HCT116 (cell line): Measurements from ENCODE around the gene CIBAR2. TPM values are rescaled to one million over a fixed set of nuclear protein-coding genes. Genes with fewer than 3 reads are reported as not detected.

Experiments used
- ATAC-seq: fragments of 200-7000 bp; cut with Tn5 transposase; 2 replicates; pipeline ENCODE4 v1.9.1; 2020; ENCODE audit warnings: mild to moderate bottlenecking, moderate library complexity
- BruUV-seq: library from RNA; stranded (reverse); fragments of 400-500 nt; replicated peaks from 2 replicates; lab custom pipeline; 2021; lab: Mats Ljungman, UMichigan
- CTCF ChIA-PET: fragments of 300-600 bp; sonication (Branson Sonifier 250); formaldehyde crosslinking; loops from one replicate; lab custom pipeline; 2021; ENCODE audit warnings: antibody characterized with exemption; lab: Charles Lee
- POLR2A ChIA-PET: fragments of 300-600, 350-600 bp; sonication (Branson Sonifier 250); formaldehyde crosslinking; loops from one replicate; lab custom pipeline; 2021; ENCODE audit warnings: antibody characterized with exemption; lab: Charles Lee
- RAD21 ChIA-PET, 2 experiments: fragments of 300-600 bp; sonication (Branson Sonifier 250); formaldehyde crosslinking; loops; one replicate each; lab custom pipeline; 2023; ENCODE audit warnings: low total read pairs in 2 of 2; ENCODE audit not compliant: uncharacterized antibody in 2 of 2, unreplicated experiment in 2 of 2, low non-redundant PET in 1 of 2; lab: Charles Lee
- DNase-seq: peaks from one replicate; pipeline ENCODE4 v3.0.0-alpha.2; 2010; ENCODE audit warnings: low read depth, low spot score
- H2AFZ ChIP-seq: fragments of 200-600 bp; shearing (Covaris generic), sonication (generic); 2 replicates; pipeline ENCODE4 v1.6.1; 2017; ENCODE audit warnings: low read depth, mixed run types, mixed read lengths, antibody characterized with exemption, low read length; ENCODE audit not compliant: poor library complexity, severe bottlenecking
- H3K27ac ChIP-seq: 2 replicates; pipeline ENCODE4 v1.5.1; 2012; ENCODE audit warnings: low read depth, low read length
- H3K27me3 ChIP-seq: fragments of 200-600 bp; sonication (generic); 2 replicates; pipeline ENCODE4 v1.6.1; 2016; ENCODE audit warnings: mixed run types, low read length, mixed read lengths; ENCODE audit not compliant: insufficient read depth
- H3K36me3 ChIP-seq, 2 experiments: fragments of 200-500 bp in 1 of 2; fragments of 200-600 bp in 1 of 2; sonication (Bioruptor generic) in 1 of 2; sonication (generic) in 1 of 2; 2 replicates each; pipeline versions ENCODE4 v1.5.1 to v1.6.1; 2014 to 2016; ENCODE audit warnings: low read length in 2 of 2, inconsistent platforms in 1 of 2, mixed read lengths in 1 of 2, mixed run types in 1 of 2; ENCODE audit not compliant: insufficient read depth in 2 of 2, control insufficient read depth in 1 of 2
- H3K4me1 ChIP-seq, 2 experiments: fragments of 200-600 bp in 1 of 2; sonication (generic) in 1 of 2; 2 replicates each; pipeline versions ENCODE4 v1.5.1 to v1.6.1; 2012 to 2017; ENCODE audit warnings: low read length in 2 of 2, inconsistent platforms in 1 of 2, mild to moderate bottlenecking in 1 of 2, mixed read lengths in 1 of 2, mixed run types in 1 of 2, moderate library complexity in 1 of 2; ENCODE audit not compliant: insufficient read depth in 2 of 2, control insufficient read depth in 1 of 2
- H3K4me2 ChIP-seq: fragments of 200-600 bp; sonication (generic); 2 replicates; pipeline ENCODE4 v1.6.1; 2017; ENCODE audit warnings: mixed run types, low read length, mixed read lengths
- H3K4me3 ChIP-seq, 2 experiments: fragments of 200-600 bp in 1 of 2; sonication (generic) in 1 of 2; replicated peaks in 1 of 2; 2 replicates each; pipeline ENCODE4 v1.5.1; 2011 to 2016; ENCODE audit warnings: low read length in 2 of 2, control low read depth in 1 of 2, low read depth in 1 of 2, mild to moderate bottlenecking in 1 of 2, mixed read lengths in 1 of 2, mixed run types in 1 of 2
- H3K79me2 ChIP-seq: fragments of 200-600 bp; sonication (generic); 2 replicates; pipeline ENCODE4 v1.6.1; 2017; ENCODE audit warnings: mild to moderate bottlenecking, mixed run types, low read length, moderate library complexity, mixed read lengths; ENCODE audit not compliant: insufficient read depth
- H3K9ac ChIP-seq: fragments of 200-600 bp; sonication (generic); 2 replicates; pipeline ENCODE4 v1.6.1; 2016; ENCODE audit warnings: low read length, mixed read lengths
- H3K9me2 ChIP-seq: fragments of 200-600 bp; sonication (generic), shearing (Covaris generic); 2 replicates; pipeline ENCODE4 v1.6.1; 2017; ENCODE audit warnings: mixed run types, mild to moderate bottlenecking, moderate library complexity; ENCODE audit not compliant: insufficient read depth
- H3K9me3 ChIP-seq, 2 experiments: fragments of 200-500 bp in 1 of 2; fragments of 200-600 bp in 1 of 2; sonication (Bioruptor generic) in 1 of 2; sonication (generic) in 1 of 2; 2 replicates each; pipeline ENCODE4 v1.6.1; 2014 to 2017; ENCODE audit warnings: low read length in 2 of 2, mixed read lengths in 2 of 2, inconsistent platforms in 1 of 2, low read depth in 1 of 2, mild to moderate bottlenecking in 1 of 2, mixed run types in 1 of 2, moderate library complexity in 1 of 2; ENCODE audit not compliant: control insufficient read depth in 1 of 2, insufficient read depth in 1 of 2
- H4K20me1 ChIP-seq: fragments of 200-600 bp; sonication (generic), shearing (Covaris generic); 2 replicates; pipeline ENCODE4 v1.6.1; 2017; ENCODE audit warnings: mixed run types, mild to moderate bottlenecking, moderate library complexity; ENCODE audit not compliant: insufficient read depth
- CBX3 ChIP-seq: IDR thresholded peaks from 2 replicates; pipeline ENCODE4 v1.6.1; 2012; ENCODE audit warnings: low read depth
- CEBPB ChIP-seq: IDR thresholded peaks from 2 replicates; pipeline ENCODE4 v1.6.1; 2012; ENCODE audit warnings: low read depth
- EGR1 ChIP-seq: IDR thresholded peaks from 2 replicates; pipeline ENCODE4 v1.6.1; 2012; ENCODE audit warnings: low read depth
- ELF1 ChIP-seq: IDR thresholded peaks from 2 replicates; pipeline ENCODE4 v1.6.1; 2012; ENCODE audit warnings: low read depth, borderline replicate concordance
- EZH2 ChIP-seq: fragments of 200-600 bp; sonication (generic); IDR thresholded peaks from 2 replicates; pipeline ENCODE4 v1.6.1; 2017; ENCODE audit warnings: antibody characterized with exemption, mixed run types
- EZH2phosphoT487 ChIP-seq: fragments of 200-600 bp; IDR thresholded peaks from 2 replicates; pipeline ENCODE4 v1.6.1; 2018; ENCODE audit warnings: antibody characterized with exemption, borderline replicate concordance
- POLR2A ChIP-seq: IDR thresholded peaks from 2 replicates; pipeline ENCODE4 v1.7.0; 2011; ENCODE audit warnings: borderline replicate concordance; ENCODE audit not compliant: insufficient read depth, insufficient read length; ENCODE audit errors: extremely low read depth
- POLR2AphosphoS5 ChIP-seq: IDR thresholded peaks from 2 replicates; pipeline ENCODE4 v1.6.1; 2011; ENCODE audit warnings: mild to moderate bottlenecking, low read depth, low read length, moderate library complexity
- RAD21 ChIP-seq: IDR thresholded peaks from 2 replicates; pipeline ENCODE4 v1.6.1; 2012; ENCODE audit warnings: low read depth, mild to moderate bottlenecking
- SP1 ChIP-seq: IDR thresholded peaks from 2 replicates; pipeline ENCODE4 v1.6.1; 2012; ENCODE audit warnings: low read depth
- SRF ChIP-seq: IDR thresholded peaks from 2 replicates; pipeline ENCODE4 v1.6.1; 2012; ENCODE audit warnings: low read depth
- TCF7L2 ChIP-seq: IDR thresholded peaks from 2 replicates; pipeline ENCODE4 v1.7.0; 2011; ENCODE audit warnings: borderline replicate concordance, inconsistent platforms; ENCODE audit not compliant: insufficient read depth, insufficient read length; ENCODE audit errors: extremely low read depth
- ZFX ChIP-seq: fragments of 450-650 bp; IDR thresholded peaks from 2 replicates; pipeline ENCODE4 v1.6.1; 2017
- ZNF274 ChIP-seq: fragments of 200-500 bp; sonication (Bioruptor generic); IDR thresholded peaks from 2 replicates; pipeline ENCODE4 v1.6.1; 2014; ENCODE audit warnings: mild to moderate bottlenecking, low read depth, low read length, inconsistent platforms
- intact Hi-C: fragments of 100-400 bp; cut with micrococcal nuclease; formaldehyde crosslinking; loops from 2 replicates; pipeline ENCODE4 v1.10.0; 2022
- total RNA-seq: library from RNA; stranded (reverse); gene quantifications from one replicate; pipeline ENCODE4 v1.2.1, GENCODE V29; 2021; ENCODE audit not compliant: unreplicated experiment
- TF ChIP-seq, protein P1 (sequence below): IDR thresholded peaks from 2 replicates; pipeline ENCODE4 v1.6.1; 2012
- TF ChIP-seq, protein P2 (sequence below): IDR thresholded peaks from 2 replicates; pipeline ENCODE4 v1.6.1; 2012
- TF ChIP-seq, protein P3 (sequence below), 3 experiments: fragments of 200-600 bp in 1 of 3; sonication (generic) in 1 of 3; IDR thresholded peaks in 2 of 3; conservative IDR thresholded peaks in 1 of 3; 2 replicates each; pipeline ENCODE4 v1.5.1; 2012 to 2017; ENCODE audit warnings: low read depth in 2 of 3, low read length in 2 of 3, antibody characterized with exemption in 1 of 3, borderline replicate concordance in 1 of 3, control low read depth in 1 of 3, mild to moderate bottlenecking in 1 of 3, mixed read lengths in 1 of 3, mixed run types in 1 of 3, moderate library complexity in 1 of 3; ENCODE audit not compliant: insufficient read depth in 1 of 3
- TF ChIP-seq, protein P4 (sequence below): IDR thresholded peaks from 2 replicates; pipeline ENCODE4 v1.6.1; 2011; ENCODE audit warnings: mild to moderate bottlenecking, low read length, moderate library complexity; ENCODE audit not compliant: insufficient replicate concordance; ENCODE audit errors: extremely low read depth

The CIBAR2 gene
- total RNA-seq, 1 experiment from 2014 or later: 0.27 TPM

DNA sequence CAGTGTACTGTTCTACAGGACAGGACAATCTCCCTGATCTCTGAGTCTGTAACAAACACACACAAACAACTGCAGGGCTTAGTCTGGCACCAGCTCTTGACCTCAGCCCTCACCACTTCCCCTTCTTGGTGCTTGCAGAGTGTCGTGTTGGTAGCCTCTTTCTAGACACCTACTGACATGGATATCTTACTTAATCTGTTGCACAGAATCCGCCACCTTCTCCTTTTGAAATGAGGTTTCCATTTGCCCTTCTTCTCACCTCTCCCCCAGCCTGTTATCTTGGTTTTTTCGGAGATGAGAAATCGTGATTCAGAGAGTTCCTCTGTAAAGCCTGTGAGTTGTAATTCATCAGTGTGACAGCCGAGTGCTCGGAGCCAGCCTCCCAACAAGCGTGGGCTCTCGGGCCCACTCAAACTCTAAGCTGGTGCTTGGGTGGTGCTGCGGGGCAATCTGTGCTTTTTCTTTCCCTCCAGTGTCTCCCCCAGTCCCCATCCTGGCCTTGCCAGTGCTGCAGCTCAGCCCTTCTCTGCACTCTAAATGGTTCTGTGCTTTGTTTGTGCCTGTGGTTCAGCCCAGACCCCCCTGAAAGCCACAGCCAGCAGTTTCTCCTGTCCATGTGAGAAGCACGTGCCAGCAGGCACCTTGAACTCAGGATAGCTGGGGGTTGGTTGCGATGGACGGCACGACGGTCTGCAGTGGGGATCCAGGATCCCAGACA lies 56.6 kb downstream of the CIBAR2 start:
- H3K9me2 ChIP-seq: no peaks in the 10 kb centered on the region
- H3K36me3 ChIP-seq: no peaks in the 10 kb centered on the region
- ChIA-PET CTCF (interaction anchor here (0.6 to 1.0 kb wide), 3 partner anchors 9 to 545 kb away, joined by 3 to 4 read pairs (median 4); no protein-coding TSS in a partner anchor), POLR2A (no interaction called here), RAD21 (no interaction called here)
- H3K4me2 ChIP-seq: no peak overlapping the region
- H2AFZ ChIP-seq: no peak overlapping the region
- intact Hi-C loops: no loop called here
- H3K9me3 ChIP-seq: no peaks in the 10 kb centered on the region
- no peak overlapping the region for H3K9ac ChIP-seq
- H3K4me1 ChIP-seq: peaks cover 2 to 9% of the 10 kb centered on the region in 2 experiments; a peak in 2 of 4 replicates
- DNase-seq (no peak), ATAC-seq (no peak)
- no peaks in the 10 kb centered on the region for H4K20me1 ChIP-seq
- H3K27me3 ChIP-seq: no peaks in the 10 kb centered on the region
- H3K4me3 ChIP-seq: no peak overlapping the region
- no TSS peak for BruUV-seq
- H3K27ac ChIP-seq: no peak overlapping the region
- no peaks in the 10 kb centered on the region for H3K79me2 ChIP-seq
- TF ChIP-seq, protein P1, sequence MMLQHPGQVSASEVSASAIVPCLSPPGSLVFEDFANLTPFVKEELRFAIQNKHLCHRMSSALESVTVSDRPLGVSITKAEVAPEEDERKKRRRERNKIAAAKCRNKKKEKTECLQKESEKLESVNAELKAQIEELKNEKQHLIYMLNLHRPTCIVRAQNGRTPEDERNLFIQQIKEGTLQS: no peak
- TF ChIP-seq POLR2AphosphoS5 (no peak), TCF7L2 (no peak), SP1 (no peak), ELF1 (no peak), ZNF274 (no peak), RAD21 (no peak), ZFX (no peak), CBX3 (no peak), SRF (no peak), EZH2phosphoT487 (no peak), EZH2 (no peak), EGR1 (no peak), POLR2A (no peak), CEBPB (no peak)
- TF ChIP-seq, protein P2, sequence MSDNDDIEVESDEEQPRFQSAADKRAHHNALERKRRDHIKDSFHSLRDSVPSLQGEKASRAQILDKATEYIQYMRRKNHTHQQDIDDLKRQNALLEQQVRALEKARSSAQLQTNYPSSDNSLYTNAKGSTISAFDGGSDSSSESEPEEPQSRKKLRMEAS: no peak
- TF ChIP-seq, protein P3, sequence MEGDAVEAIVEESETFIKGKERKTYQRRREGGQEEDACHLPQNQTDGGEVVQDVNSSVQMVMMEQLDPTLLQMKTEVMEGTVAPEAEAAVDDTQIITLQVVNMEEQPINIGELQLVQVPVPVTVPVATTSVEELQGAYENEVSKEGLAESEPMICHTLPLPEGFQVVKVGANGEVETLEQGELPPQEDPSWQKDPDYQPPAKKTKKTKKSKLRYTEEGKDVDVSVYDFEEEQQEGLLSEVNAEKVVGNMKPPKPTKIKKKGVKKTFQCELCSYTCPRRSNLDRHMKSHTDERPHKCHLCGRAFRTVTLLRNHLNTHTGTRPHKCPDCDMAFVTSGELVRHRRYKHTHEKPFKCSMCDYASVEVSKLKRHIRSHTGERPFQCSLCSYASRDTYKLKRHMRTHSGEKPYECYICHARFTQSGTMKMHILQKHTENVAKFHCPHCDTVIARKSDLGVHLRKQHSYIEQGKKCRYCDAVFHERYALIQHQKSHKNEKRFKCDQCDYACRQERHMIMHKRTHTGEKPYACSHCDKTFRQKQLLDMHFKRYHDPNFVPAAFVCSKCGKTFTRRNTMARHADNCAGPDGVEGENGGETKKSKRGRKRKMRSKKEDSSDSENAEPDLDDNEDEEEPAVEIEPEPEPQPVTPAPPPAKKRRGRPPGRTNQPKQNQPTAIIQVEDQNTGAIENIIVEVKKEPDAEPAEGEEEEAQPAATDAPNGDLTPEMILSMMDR (IDR thresholded peaks at IDR 0.05 in 2 of 3, conservative IDR thresholded peaks at IDR 0.05 in 1 of 3; ENCODE audit: borderline replicate concordance in 1 of 3, insufficient read depth in 1 of 3, low read depth in 2 of 3, low read length in 2 of 3): no peak
- TF ChIP-seq, protein P4, sequence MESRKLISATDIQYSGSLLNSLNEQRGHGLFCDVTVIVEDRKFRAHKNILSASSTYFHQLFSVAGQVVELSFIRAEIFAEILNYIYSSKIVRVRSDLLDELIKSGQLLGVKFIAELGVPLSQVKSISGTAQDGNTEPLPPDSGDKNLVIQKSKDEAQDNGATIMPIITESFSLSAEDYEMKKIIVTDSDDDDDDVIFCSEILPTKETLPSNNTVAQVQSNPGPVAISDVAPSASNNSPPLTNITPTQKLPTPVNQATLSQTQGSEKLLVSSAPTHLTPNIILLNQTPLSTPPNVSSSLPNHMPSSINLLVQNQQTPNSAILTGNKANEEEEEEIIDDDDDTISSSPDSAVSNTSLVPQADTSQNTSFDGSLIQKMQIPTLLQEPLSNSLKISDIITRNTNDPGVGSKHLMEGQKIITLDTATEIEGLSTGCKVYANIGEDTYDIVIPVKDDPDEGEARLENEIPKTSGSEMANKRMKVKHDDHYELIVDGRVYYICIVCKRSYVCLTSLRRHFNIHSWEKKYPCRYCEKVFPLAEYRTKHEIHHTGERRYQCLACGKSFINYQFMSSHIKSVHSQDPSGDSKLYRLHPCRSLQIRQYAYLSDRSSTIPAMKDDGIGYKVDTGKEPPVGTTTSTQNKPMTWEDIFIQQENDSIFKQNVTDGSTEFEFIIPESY: no peak
